GM23248 (cell line): ENCODE measurements around the gene NAALAD2. TPM values are rescaled to one million over a fixed set of nuclear protein-coding genes. Genes with fewer than 3 reads are reported as not detected.

ENCODE experiments used
- DNase-seq: peaks from one replicate; pipeline ENCODE4 v3.0.0-alpha.2; 2015
- H2AFZ ChIP-seq: fragments of 200-600 bp; sonication (generic); 2 replicates; pipeline ENCODE4 v1.6.1; 2016; ENCODE audit warnings: antibody characterized with exemption
- H3F3A ChIP-seq: fragments of 200-600 bp; sonication (generic); 2 replicates; pipeline ENCODE4 v1.6.1; 2016; ENCODE audit warnings: mild to moderate bottlenecking, antibody characterized with exemption, mixed run types; ENCODE audit not compliant: insufficient read depth
- H3K27ac ChIP-seq: fragments of 200-600 bp; sonication (generic); 2 replicates; pipeline ENCODE4 v1.5.1; 2016; ENCODE audit warnings: mild to moderate bottlenecking
- H3K27me3 ChIP-seq: fragments of 200-600 bp; sonication (generic); replicated peaks from 2 replicates; pipeline ENCODE4 v1.6.1; 2016; ENCODE audit warnings: mild to moderate bottlenecking; ENCODE audit not compliant: insufficient read depth
- H3K36me3 ChIP-seq: fragments of 200-600 bp; sonication (generic); 2 replicates; pipeline ENCODE4 v1.6.1; 2016; ENCODE audit warnings: low read depth, mild to moderate bottlenecking
- H3K4me1 ChIP-seq: fragments of 200-600 bp; sonication (generic); 2 replicates; pipeline ENCODE4 v1.6.1; 2016; ENCODE audit warnings: mild to moderate bottlenecking; ENCODE audit not compliant: insufficient read depth
- H3K4me2 ChIP-seq: fragments of 200-600 bp; sonication (generic); one replicate; pipeline ENCODE4 v1.6.1; 2016; ENCODE audit warnings: mild to moderate bottlenecking; ENCODE audit not compliant: unreplicated experiment
- H3K4me3 ChIP-seq: fragments of 200-600 bp; sonication (generic); 2 replicates; pipeline ENCODE4 v1.5.1; 2016; ENCODE audit warnings: mild to moderate bottlenecking
- H3K79me2 ChIP-seq: fragments of 200-600 bp; sonication (generic); 2 replicates; pipeline ENCODE4 v1.6.1; 2016; ENCODE audit warnings: mild to moderate bottlenecking; ENCODE audit not compliant: insufficient read depth
- H3K9ac ChIP-seq: fragments of 200-600 bp; sonication (generic); 2 replicates; pipeline ENCODE4 v1.6.1; 2016; ENCODE audit warnings: mild to moderate bottlenecking
- H3K9me2 ChIP-seq: fragments of 200-600 bp; sonication (generic); 2 replicates; pipeline ENCODE4 v1.6.1; 2016; ENCODE audit warnings: mixed run types, mild to moderate bottlenecking, moderate library complexity; ENCODE audit not compliant: insufficient read depth
- H3K9me3 ChIP-seq: fragments of 200-600 bp; sonication (generic); one replicate; pipeline ENCODE4 v1.6.1; 2017; ENCODE audit warnings: low read depth
- H4K20me1 ChIP-seq: fragments of 200-600 bp; sonication (generic); 2 replicates; pipeline ENCODE4 v1.6.0; 2016; ENCODE audit not compliant: insufficient read depth
- EZH2 ChIP-seq: fragments of 200-600 bp; sonication (generic); IDR thresholded peaks from 2 replicates; pipeline ENCODE4 v1.6.1; 2018; ENCODE audit warnings: antibody characterized with exemption, mild to moderate bottlenecking; ENCODE audit not compliant: insufficient read depth, poor library complexity, severe bottlenecking
- EZH2phosphoT487 ChIP-seq: fragments of 200-600 bp; sonication (generic); IDR thresholded peaks from 2 replicates; pipeline ENCODE4 v1.6.1; 2018; ENCODE audit warnings: antibody characterized with exemption, moderate library complexity, mild to moderate bottlenecking, low read depth; ENCODE audit not compliant: insufficient read depth
- WGBS, 2 experiments: methylation state at CpG; one replicate each; pipeline ENCODE4 v1.1.6; 2015 to 2017; ENCODE audit warnings: low lambda C conversion rate in 2 of 2, low coverage in 1 of 2; ENCODE audit errors: missing lambda C conversion rate in 2 of 2; 5-methylcytosine and 5-hydroxymethylcytosine counted together
- in situ Hi-C: fragments of 300-500 bp; cut with MboI; formaldehyde crosslinking; loops from 2 replicates; pipeline ENCODE4 v1.15.0; 2020
- polyA plus RNA-seq: library from polyadenylated mRNA; unstranded; fragments of >200 nt; fragmentation: Nextera tagmentation; extraction: Ambion mirVana; gene quantifications from 2 replicates; pipeline ENCODE4 v1.2.1, GENCODE V29; 2016
- total RNA-seq: library from RNA; depleted of rRNA; stranded (reverse); fragments of >200 nt; shearing (Covaris generic); gene quantifications from 2 replicates; pipeline ENCODE4 v1.2.3, GENCODE V29; 2014

NAALAD2 gene
- total and polyA plus RNA-seq, 2 experiments from 2014 or later: 0.23 to 0.76 TPM

DNA sequence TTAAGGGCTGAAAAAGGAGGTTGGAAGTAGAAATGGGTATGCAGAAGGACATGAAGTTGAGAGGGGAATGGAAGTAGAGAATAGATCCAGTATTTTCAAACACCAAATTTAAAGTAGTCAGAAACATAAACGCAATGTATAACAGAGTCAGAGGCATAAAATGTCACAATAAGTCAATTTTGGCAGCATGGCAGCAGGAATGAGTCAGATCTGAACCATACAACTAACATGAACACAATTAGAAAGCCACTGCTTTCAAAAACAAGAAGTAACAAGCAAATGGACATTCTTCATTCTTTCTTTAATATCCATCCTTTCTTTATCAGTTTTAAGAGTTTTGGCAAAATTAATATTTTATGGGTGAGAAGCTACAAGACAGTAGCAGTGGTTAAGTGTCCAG, 85.9 kb downstream of the NAALAD2 start:
- Histone ChIP-seq H3K36me3 (0 out of 2 replicates have a peak, but pooled peaks cover 10% of the 10 kb centered on the region), H3K27ac (peak overlapping the region; percentile 59), H3K4me1 (peaks cover 17% of the 10 kb centered on the region), H3K27me3 (no peaks in the 10 kb centered on the region), H4K20me1 (peaks cover 16% of the 10 kb centered on the region; the same call in 1 of the 2 replicates), H2AFZ (peak overlapping the region; percentile 7; the same call in 1 of the 2 replicates), H3K4me3 (peak overlapping the region; percentile 83), H3K4me2 (peak overlapping the region; percentile 85), H3K9me3 (no peaks in the 10 kb centered on the region), H3K79me2 (peaks cover 88% of the 10 kb centered on the region), H3K9ac (peak overlapping the region; percentile 92), H3F3A (peaks cover 15% of the 10 kb centered on the region; the same call in 1 of the 2 replicates), H3K9me2 (no peaks in the 10 kb centered on the region)
- in situ Hi-C loops: no loop called here
- WGBS, 2 experiments: 30 to 35% methylated on average over 1 of the region's 1 CpG
- peak; percentile 84 for DNase-seq
- no peak for TF ChIP-seq EZH2
- no peak for TF ChIP-seq EZH2phosphoT487

DNA sequence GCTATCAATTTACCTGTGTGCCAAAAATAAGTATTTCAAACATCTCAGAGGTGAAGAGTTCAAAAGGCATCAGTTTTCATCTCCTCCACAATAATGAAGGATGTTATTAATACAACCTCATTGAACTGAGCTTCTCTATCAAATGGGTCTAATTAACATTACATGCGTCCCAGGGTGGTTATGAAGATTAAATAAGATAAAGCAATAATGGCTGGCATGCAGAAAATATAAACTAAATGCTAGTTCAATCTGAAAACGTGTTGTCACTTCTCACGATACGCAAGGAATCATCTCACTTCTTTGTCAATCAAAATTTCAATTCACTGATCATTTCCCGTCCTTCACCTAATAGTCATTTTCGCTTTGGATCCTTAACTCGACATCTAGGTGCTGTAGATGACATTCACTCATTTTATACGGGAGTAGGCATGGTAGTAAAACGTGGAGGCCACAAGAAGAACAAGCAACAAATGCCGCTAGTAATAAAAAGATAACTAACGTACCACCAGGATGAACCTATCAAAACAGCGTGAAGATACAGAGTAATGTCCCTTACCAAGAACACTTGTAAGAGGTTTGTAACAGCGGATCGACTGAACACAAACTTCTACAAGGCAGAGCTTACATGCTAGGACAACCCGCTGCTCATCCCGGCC, 87.5 kb downstream of the NAALAD2 start:
- DNase-seq: no peak
- H3K4me2 ChIP-seq: peak overlapping the region; percentile 85

DNA sequence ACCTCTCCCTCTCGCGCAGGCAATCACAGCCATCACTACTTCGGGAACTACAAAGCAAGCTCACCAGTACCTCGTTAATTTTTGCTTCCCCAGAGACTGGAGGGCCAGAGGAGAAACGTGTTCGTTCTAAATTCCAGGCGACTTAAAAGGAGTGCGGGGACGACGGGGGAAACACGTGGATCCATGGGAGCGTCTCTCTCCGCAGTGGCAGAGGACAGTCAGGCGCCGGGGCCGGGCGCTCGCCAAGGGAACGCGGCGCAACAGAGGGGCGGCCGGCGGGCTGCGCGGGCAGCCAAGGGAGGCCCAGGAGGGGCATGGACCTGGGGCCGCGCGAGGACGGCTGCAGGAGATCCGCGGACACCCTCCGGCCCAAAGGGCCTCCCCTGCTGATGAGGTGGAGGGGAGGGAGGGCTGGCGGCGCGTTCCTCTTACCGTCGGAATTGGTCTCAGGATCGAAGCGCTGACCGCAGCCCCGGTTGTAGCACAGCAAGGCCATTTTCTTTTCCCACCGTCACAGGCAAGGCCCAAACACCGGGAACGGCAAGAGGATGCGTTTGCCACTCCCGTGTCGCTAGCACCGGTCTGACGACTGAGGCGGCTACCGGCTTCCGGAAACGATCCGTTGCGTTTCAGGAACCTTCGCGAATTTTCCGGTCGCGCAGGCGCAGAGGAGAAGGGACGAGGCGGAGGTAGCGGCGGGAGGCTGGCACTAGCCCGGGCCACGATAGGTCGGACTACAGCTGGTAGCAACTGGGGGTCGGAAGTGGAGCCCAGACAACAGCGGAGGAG, 88.2 kb downstream of the NAALAD2 start, which contains the start of gene CHORDC1:
TSS of gene CHORDC1 (minus strand) at position 591 of the 789 bp plus-strand sequence. CDS start at position 496, 95 bp downstream.
- in situ Hi-C loops: no loop called here
- Histone ChIP-seq H3K9me3 (no peaks in the 10 kb centered on the region), H3K79me2 (peaks cover 66% of the 10 kb centered on the region), H2AFZ (peak within 1 kb of the TSS; percentile 100), H3K27me3 (no peaks in the 10 kb centered on the region), H3K4me3 (peak within 1 kb of the TSS; percentile 83), H4K20me1 (peaks cover 16% of the 10 kb centered on the region; the same call in 1 of the 2 replicates), H3K4me1 (peaks cover 17% of the 10 kb centered on the region), H3K4me2 (peak within 1 kb of the TSS; percentile 85), H3K27ac (peak within 1 kb of the TSS; percentile 89), H3K9ac (peak within 1 kb of the TSS; percentile 92), H3K36me3 (no peaks in the 10 kb centered on the region), H3F3A (peaks cover 15% of the 10 kb centered on the region; the same call in 1 of the 2 replicates), H3K9me2 (no peaks in the 10 kb centered on the region)
- WGBS, 2 experiments: 0 to 1% methylated on average over 54 to 68 of the region's 71 CpGs
- DNase-seq: peak; percentile 92
- TF ChIP-seq EZH2phosphoT487: no peak
- no peak for TF ChIP-seq EZH2

More for the DNA sequence above, 87.5 kb downstream of the NAALAD2 start:
- Histone ChIP-seq H3K79me2 (peaks cover 73% of the 10 kb centered on the region), H3K36me3 (no peaks in the 10 kb centered on the region), H4K20me1 (peaks cover 16% of the 10 kb centered on the region; the same call in 1 of the 2 replicates), H3K27ac (peak overlapping the region; percentile 89), H3K9me3 (no peaks in the 10 kb centered on the region), H3K4me1 (peaks cover 17% of the 10 kb centered on the region), H3K27me3 (no peaks in the 10 kb centered on the region), H3K9ac (peak overlapping the region; percentile 92), H3K9me2 (no peaks in the 10 kb centered on the region), H3K4me3 (peak overlapping the region; percentile 83), H3F3A (peaks cover 15% of the 10 kb centered on the region; the same call in 1 of the 2 replicates), H2AFZ (peak overlapping the region; percentile 100)
- in situ Hi-C loops: no loop called here
- WGBS, 2 experiments: 2% methylated on average over 16 of the region's 16 CpGs
- TF ChIP-seq EZH2phosphoT487 (no peak), EZH2 (no peak)

DNA sequence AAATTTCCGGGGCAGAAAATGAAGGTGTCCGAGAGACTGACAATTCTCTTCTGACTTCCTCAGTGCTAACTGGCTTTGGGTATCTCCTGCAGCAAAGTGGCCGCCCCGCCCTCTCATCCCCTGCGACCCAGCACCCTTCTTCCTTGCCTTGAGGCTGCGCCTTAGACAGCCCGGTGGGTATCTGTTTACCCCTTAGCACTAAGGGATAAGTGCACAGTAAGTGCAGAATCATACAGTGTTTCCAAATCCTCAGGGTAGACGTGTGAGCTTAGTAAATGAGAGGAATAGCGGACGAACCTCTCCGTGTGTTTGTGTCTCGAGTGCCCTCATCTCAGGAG, 88.8 kb downstream of the NAALAD2 start:
- H3K4me2 ChIP-seq: peak overlapping the region; percentile 85
- TF ChIP-seq EZH2: no peak
- no peak for TF ChIP-seq EZH2phosphoT487
- peaks cover 60% of the 10 kb centered on the region for H3K79me2 ChIP-seq

More for the DNA sequence above, 88.8 kb downstream of the NAALAD2 start:
- no peak for DNase-seq
- Histone ChIP-seq H3K9ac (peak overlapping the region; percentile 92), H4K20me1 (peaks cover 16% of the 10 kb centered on the region; the same call in 1 of the 2 replicates), H3K27ac (peak overlapping the region; percentile 89), H3K9me2 (no peaks in the 10 kb centered on the region), H2AFZ (peak overlapping the region; percentile 100), H3K4me3 (peak overlapping the region; percentile 83), H3K36me3 (no peaks in the 10 kb centered on the region), H3K4me1 (peaks cover 17% of the 10 kb centered on the region), H3K27me3 (no peaks in the 10 kb centered on the region), H3K9me3 (no peaks in the 10 kb centered on the region), H3F3A (peaks cover 15% of the 10 kb centered on the region; the same call in 1 of the 2 replicates)
- 1 to 3% methylated on average over 11 to 12 of the region's 12 CpGs for WGBS, 2 experiments
- in situ Hi-C loops: no loop called here
